ENCODE measurements around the gene MARVELD3.

DNA sequence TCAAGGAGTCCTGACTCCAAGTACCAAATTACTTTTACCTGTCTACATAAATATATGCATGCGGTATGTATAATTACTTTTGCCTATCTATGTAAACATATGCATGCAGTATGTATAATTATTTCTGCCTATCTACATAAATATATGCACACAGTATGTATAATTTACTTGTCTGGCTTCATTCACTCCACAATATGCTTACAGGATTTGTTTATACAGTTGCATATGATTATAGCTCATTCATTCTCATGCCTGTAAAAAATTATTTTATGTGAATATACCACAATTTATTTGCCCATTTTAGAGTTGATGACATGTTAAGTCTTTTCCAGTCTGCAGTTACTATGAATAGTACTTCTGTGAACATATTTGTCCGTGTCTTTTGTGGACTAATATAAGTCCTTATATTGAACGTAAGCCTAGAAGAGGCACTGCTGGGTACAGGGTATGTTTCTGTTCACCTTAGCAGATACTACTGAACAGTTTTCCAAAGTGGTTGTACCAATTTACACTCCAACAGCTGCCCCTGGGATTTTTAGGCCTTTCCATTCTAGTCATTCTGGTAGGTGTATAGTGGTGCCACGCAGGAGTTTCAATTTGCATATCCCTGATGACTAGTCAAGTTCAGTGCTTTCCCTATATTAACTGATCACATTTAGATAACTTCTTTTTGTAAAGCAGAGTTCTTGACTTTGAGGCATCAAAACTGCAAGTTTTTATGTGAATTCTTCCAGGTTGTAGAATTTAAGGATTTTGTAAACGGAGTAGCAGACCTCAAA, 47.0 kb downstream of the MARVELD3 start:
- TF ChIP-seq, protein P1, sequence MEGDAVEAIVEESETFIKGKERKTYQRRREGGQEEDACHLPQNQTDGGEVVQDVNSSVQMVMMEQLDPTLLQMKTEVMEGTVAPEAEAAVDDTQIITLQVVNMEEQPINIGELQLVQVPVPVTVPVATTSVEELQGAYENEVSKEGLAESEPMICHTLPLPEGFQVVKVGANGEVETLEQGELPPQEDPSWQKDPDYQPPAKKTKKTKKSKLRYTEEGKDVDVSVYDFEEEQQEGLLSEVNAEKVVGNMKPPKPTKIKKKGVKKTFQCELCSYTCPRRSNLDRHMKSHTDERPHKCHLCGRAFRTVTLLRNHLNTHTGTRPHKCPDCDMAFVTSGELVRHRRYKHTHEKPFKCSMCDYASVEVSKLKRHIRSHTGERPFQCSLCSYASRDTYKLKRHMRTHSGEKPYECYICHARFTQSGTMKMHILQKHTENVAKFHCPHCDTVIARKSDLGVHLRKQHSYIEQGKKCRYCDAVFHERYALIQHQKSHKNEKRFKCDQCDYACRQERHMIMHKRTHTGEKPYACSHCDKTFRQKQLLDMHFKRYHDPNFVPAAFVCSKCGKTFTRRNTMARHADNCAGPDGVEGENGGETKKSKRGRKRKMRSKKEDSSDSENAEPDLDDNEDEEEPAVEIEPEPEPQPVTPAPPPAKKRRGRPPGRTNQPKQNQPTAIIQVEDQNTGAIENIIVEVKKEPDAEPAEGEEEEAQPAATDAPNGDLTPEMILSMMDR (IDR thresholded peaks at IDR 0.05) = no peak
- no peak for TF ChIP-seq POLR2A (IDR thresholded peaks at IDR 0.05)
- no peak for TF ChIP-seq POLR2AphosphoS5 (IDR thresholded peaks at IDR 0.05)
